HepG2 (cell line): ENCODE data around the gene DAPK3. TPM values are rescaled to one million over a fixed set of nuclear protein-coding genes. Genes with fewer than 3 reads are reported as not detected.

Experiments used
- ATAC-seq: fragments of 200-7000 bp; cut with Tn5 transposase; 3 replicates; pipeline ENCODE4 v1.9.1; 2020; ENCODE audit warnings: mild to moderate bottlenecking, moderate library complexity
- BruUV-seq: library from RNA; stranded (reverse); fragments of 400-500 nt; replicated peaks from 2 replicates; lab custom pipeline; 2021; lab: Mats Ljungman, UMichigan
- CTCF ChIA-PET: fragments of 300-600 bp; formaldehyde crosslinking; extraction: SDS; loops from one replicate; lab custom pipeline; 2021; ENCODE audit warnings: low total read pairs, inconsistent platforms, low intra/inter-chr PET ratio; lab: Yijun Ruan, JAX
- POLR2A ChIA-PET: fragments of 350-600 bp; sonication (Branson Sonifier 250); formaldehyde crosslinking; loops from one replicate; lab custom pipeline; 2020; ENCODE audit warnings: antibody characterized with exemption, inconsistent platforms; lab: Yijun Ruan, JAX
- DNase-seq: peaks from one replicate; pipeline ENCODE4 v3.0.0-alpha.2; 2015; ENCODE audit warnings: low spot score
- FAIRE-seq: peaks from 3 replicates; lab custom pipeline; 2011; peaks lifted over from hg19 to GRCh38; lab: Jason Lieb, UNC
- H2AFZ ChIP-seq: one replicate; pipeline ENCODE4 v1.6.1; 2011; ENCODE audit warnings: low read length, inconsistent platforms
- H3K27ac ChIP-seq: fragments of 300-600 bp; 3 replicates; pipeline ENCODE4 v1.8.0; 2011; ENCODE audit warnings: mixed run types, mild to moderate bottlenecking, mixed read lengths, low read length, inconsistent platforms; ENCODE audit not compliant: insufficient read depth; ENCODE audit errors: extremely low read length
- H3K27me3 ChIP-seq, 2 experiments: fragments of 200-600 bp in 1 of 2; 2 replicates in 1 of 2; 3 replicates in 1 of 2; pipeline versions ENCODE4 v1.6.0 to v1.8.0; 2011; ENCODE audit warnings: low read length in 2 of 2, mild to moderate bottlenecking in 2 of 2, moderate library complexity in 2 of 2, inconsistent platforms in 1 of 2; ENCODE audit not compliant: insufficient read depth in 2 of 2, control insufficient read depth in 1 of 2
- H3K36me3 ChIP-seq, 2 experiments: fragments of 200-600 bp in 1 of 2; replicated peaks in 1 of 2; 2 replicates in 1 of 2; 3 replicates in 1 of 2; pipeline versions ENCODE4 v1.5.1 to v1.8.0; 2011; ENCODE audit warnings: low read length in 2 of 2, inconsistent platforms in 1 of 2; ENCODE audit not compliant: insufficient read depth in 2 of 2, control insufficient read depth in 1 of 2
- H3K4me1 ChIP-seq: 2 replicates; pipeline ENCODE4 v1.5.1; 2012; ENCODE audit warnings: low read length, inconsistent platforms; ENCODE audit not compliant: insufficient read depth
- H3K4me2 ChIP-seq: 2 replicates; pipeline ENCODE4 v1.6.0; 2011; ENCODE audit warnings: low read depth, low read length, inconsistent platforms
- H3K4me3 ChIP-seq, 3 experiments: fragments of 200-600 bp in 1 of 3; sonication (generic), shearing (Covaris generic) in 1 of 3; replicated peaks in 1 of 3; 2 replicates each; pipeline ENCODE4 v1.5.1; 2011 to 2016; ENCODE audit warnings: low read length in 3 of 3, inconsistent platforms in 2 of 3, low read depth in 2 of 3, mild to moderate bottlenecking in 2 of 3, control low read depth in 1 of 3, mixed read lengths in 1 of 3; ENCODE audit not compliant: insufficient read depth in 1 of 3
- H3K79me2 ChIP-seq: one replicate; pipeline ENCODE4 v1.6.1; 2011; ENCODE audit warnings: low read length, inconsistent platforms; ENCODE audit not compliant: insufficient read depth
- H3K9ac ChIP-seq: 2 replicates; pipeline ENCODE4 v1.6.0; 2011; ENCODE audit warnings: mild to moderate bottlenecking, low read depth, low read length, inconsistent platforms; ENCODE audit not compliant: insufficient read depth
- H3K9me3 ChIP-seq: 2 replicates; pipeline ENCODE4 v1.5.1; 2012; ENCODE audit warnings: mild to moderate bottlenecking, low read length
- H4K20me1 ChIP-seq: 2 replicates; pipeline ENCODE4 v1.6.0; 2011; ENCODE audit warnings: inconsistent platforms, mild to moderate bottlenecking, low read length, moderate library complexity; ENCODE audit not compliant: insufficient read depth
- ASH2L ChIP-seq: fragments of 300-600, 200-600 bp; sonication (generic); IDR thresholded peaks from 2 replicates; pipeline ENCODE4 v1.7.0; 2017; ENCODE audit warnings: low read depth, mild to moderate bottlenecking, moderate library complexity, mixed read lengths, low read length; ENCODE audit not compliant: insufficient read length
- CEBPB ChIP-seq: IDR thresholded peaks from 2 replicates; pipeline ENCODE4 v1.6.1; 2011; ENCODE audit warnings: low read depth, low read length, improper control_type of control experiment, borderline replicate concordance
- HMGA1 ChIP-seq: sonication (generic); formaldehyde crosslinking; conservative IDR thresholded peaks from 2 replicates; pipeline ENCODE4 v1.4.0; 2020; ENCODE audit warnings: missing genetic modification reagents
- KAT2B ChIP-seq: fragments of 150-350 bp; IDR thresholded peaks from 2 replicates; pipeline ENCODE4 v1.6.1; 2014; ENCODE audit warnings: low read depth, low read length, borderline replicate concordance
- MIER2 ChIP-seq: IDR thresholded peaks from 2 replicates; pipeline ENCODE4 v1.6.1; 2016; ENCODE audit warnings: missing biosample characterization, missing genetic modification reagents
- NCOR1 ChIP-seq: fragments of 200-600 bp; sonication (generic); IDR thresholded peaks from 2 replicates; pipeline ENCODE4 v1.7.0; 2017; ENCODE audit warnings: antibody characterized with exemption, low read length, borderline replicate concordance
- SRSF4 ChIP-seq: fragments of 200-400 bp; formaldehyde crosslinking; IDR thresholded peaks from one replicate; pipeline ENCODE4 v1.6.1; 2018; ENCODE audit warnings: mild to moderate bottlenecking, low read depth, low read length, moderate library complexity; ENCODE audit not compliant: poor library complexity, severe bottlenecking
- ZFP90 ChIP-seq: sonication (generic); formaldehyde crosslinking; IDR thresholded peaks from 2 replicates; pipeline ENCODE4 v1.8.0; 2022; ENCODE audit warnings: missing genetic modification reagents, mild to moderate bottlenecking, inconsistent platforms, borderline replicate concordance
- ZKSCAN5 ChIP-seq: sonication (generic); formaldehyde crosslinking; IDR thresholded peaks from 2 replicates; pipeline ENCODE4 v1.5.1; 2020; ENCODE audit warnings: mild to moderate bottlenecking, missing genetic modification reagents
- ZNF263 ChIP-seq: sonication (generic); formaldehyde crosslinking; IDR thresholded peaks from 2 replicates; pipeline ENCODE4 v1.4.0; 2020; ENCODE audit warnings: missing genetic modification reagents
- ZNF501 ChIP-seq: sonication (generic); formaldehyde crosslinking; IDR thresholded peaks from 2 replicates; pipeline ENCODE4 v1.5.1; 2020; ENCODE audit warnings: mild to moderate bottlenecking, moderate library complexity, missing genetic modification reagents
- ZNF558 ChIP-seq: sonication (generic); formaldehyde crosslinking; IDR thresholded peaks from 2 replicates; pipeline ENCODE4 v1.9.0; 2022; ENCODE audit warnings: mild to moderate bottlenecking, missing genetic modification reagents, borderline replicate concordance
- ZNF891 ChIP-seq: sonication (generic); formaldehyde crosslinking; IDR thresholded peaks from 2 replicates; pipeline ENCODE4 v1.5.0; 2020; ENCODE audit warnings: mild to moderate bottlenecking, missing genetic modification reagents
- WGBS: methylation state at CpG from one replicate; pipeline ENCODE4 v1.1.6; 2017; ENCODE audit warnings: low lambda C conversion rate; 5-methylcytosine and 5-hydroxymethylcytosine counted together
- in situ Hi-C: cut with HindIII; loops from 2 replicates; pipeline ENCODE4 v1.10.0; 2017; ENCODE audit warnings: low pct_unique_long_range_greater_than_20kb; ENCODE audit not compliant: extremely low pct_ligation_motif_present
- intact Hi-C: fragments of 100-400 bp; cut with micrococcal nuclease; formaldehyde crosslinking; loops from one replicate; pipeline ENCODE4 v1.10.0; 2022; ENCODE audit not compliant: unreplicated experiment
- polyA plus RNA-seq, 8 experiments: library from polyadenylated mRNA; depleted of rRNA in 3 of 8; stranded (reverse) in 7 of 8; unstranded in 1 of 8; fragments of >200 nt; fragmentation: Illumina TruSeq in 4 of 8; extraction: Trizol in 4 of 8; gene quantifications; 2 replicates each; pipeline versions ENCODE4 v1.2.1 to v1.2.3, GENCODE V29; 2011 to 2016; ENCODE audit warnings: low read depth in 4 of 8, missing spikeins in 1 of 8, mixed read lengths in 1 of 8; ENCODE audit not compliant: insufficient read depth in 1 of 8
- total RNA-seq, 5 experiments: library from RNA; depleted of rRNA; stranded (reverse); fragments of >200 nt; fragmentation: Illumina TruSeq; extraction: Trizol; gene quantifications; 2 replicates each; pipeline ENCODE4 v1.2.3, GENCODE V29; 2016; ENCODE audit warnings: low read depth in 1 of 5
- TF ChIP-seq, protein P1 (sequence below): sonication (generic); formaldehyde crosslinking; conservative IDR thresholded peaks from 2 replicates; pipeline ENCODE4 v1.4.0; 2020; ENCODE audit warnings: missing genetic modification reagents
- TF ChIP-seq, protein P2 (sequence below): sonication (generic); formaldehyde crosslinking; IDR thresholded peaks from 2 replicates; pipeline ENCODE4 v1.4.0; 2020; ENCODE audit warnings: missing genetic modification reagents, mild to moderate bottlenecking, borderline replicate concordance

DAPK3 gene
- total and polyA plus RNA-seq, 2 of the 13 experiments (the other 11 are each of a cell fraction or from before 2014, with no cell fraction given): 30.5 to 37.3 TPM

DNA sequence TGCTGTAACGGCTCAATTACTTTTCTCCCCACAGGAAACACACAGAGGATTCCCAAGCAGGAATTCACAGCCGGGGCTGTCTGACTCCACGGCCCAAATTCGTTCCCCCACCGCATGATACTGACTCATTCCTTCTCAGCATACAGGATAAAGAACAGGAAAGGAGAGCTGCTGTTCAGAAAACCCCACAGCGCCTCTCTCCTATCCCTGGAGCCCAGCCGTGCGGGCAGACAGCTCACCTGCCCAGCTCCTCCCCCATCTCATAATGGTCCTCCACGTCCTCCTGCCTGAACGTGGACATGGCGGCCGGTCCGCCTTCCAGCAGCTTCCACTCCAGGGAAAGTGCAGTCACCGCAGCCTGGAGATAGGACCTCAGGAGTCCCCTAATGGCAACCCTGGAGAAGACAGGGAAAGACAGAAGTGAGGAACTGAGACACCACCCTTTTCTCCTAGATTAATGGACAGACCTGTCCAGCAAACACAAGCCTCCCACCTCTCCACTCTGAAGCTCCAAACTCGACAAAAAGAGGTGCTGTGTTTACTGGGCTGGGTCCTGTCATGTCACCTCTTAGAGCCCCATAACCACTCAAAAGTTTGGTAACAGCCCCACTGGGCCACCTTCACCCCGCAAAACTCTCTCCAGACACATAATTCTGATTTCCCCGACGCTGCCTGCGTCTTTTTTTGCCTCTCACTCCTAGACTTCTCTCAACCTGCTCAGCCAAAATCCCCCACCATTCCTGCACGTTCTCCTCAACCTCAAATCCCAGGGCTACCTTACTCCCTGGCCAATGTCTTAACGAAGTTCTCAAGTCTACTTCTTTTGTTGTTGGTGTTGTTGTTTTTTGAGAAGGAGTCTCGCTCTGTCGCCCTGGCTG is 1.2 kb downstream of the DAPK3 start:
- Histone ChIP-seq H2AFZ (no peak overlapping the region), H3K27me3 (no peaks in the 10 kb centered on the region; a peak in 1 of 5 replicates), H4K20me1 (peaks cover 16% of the 10 kb centered on the region), H3K9ac (peak overlapping the region; percentile 94), H3K4me2 (peak overlapping the region; percentile 95), H3K4me1 (peaks cover 28% of the 10 kb centered on the region), H3K79me2 (peaks cover 26% of the 10 kb centered on the region), H3K27ac (peak overlapping the region; percentile 72), H3K36me3 (peaks cover 13 to 24% of the 10 kb centered on the region in 2 experiments; a peak in 4 of 5 replicates), H3K9me3 (no peaks in the 10 kb centered on the region), H3K4me3 (peak overlapping the region; percentile 95 to 98 (median 97))
- ATAC-seq (peak; percentile 8), DNase-seq (peak; percentile 54), FAIRE-seq (no peak)
- WGBS: 23% methylated on average over 20 of the region's 23 CpGs
- CTCF ChIA-PET: no interaction called here
- TSS peak; percentile 60 for BruUV-seq
- intact Hi-C loops (loop anchor here (5.0 kb wide), 1 partner anchor 112 kb away; no protein-coding TSS in a partner anchor), in situ Hi-C loops (no loop called here)
- POLR2A ChIA-PET: interaction anchor here (1.0 to 3.4 kb wide), 8 partner anchors 9 to 207 kb away, joined by 3 to 56 read pairs (median 10); partner anchors contain the start of genes EEF2 and MRPL54
- TF ChIP-seq SRSF4: no peak
- TF ChIP-seq ZNF891: 0 out of 2 replicates have a peak, but pooled peaks have one; percentile 6
- TF ChIP-seq, protein P1, sequence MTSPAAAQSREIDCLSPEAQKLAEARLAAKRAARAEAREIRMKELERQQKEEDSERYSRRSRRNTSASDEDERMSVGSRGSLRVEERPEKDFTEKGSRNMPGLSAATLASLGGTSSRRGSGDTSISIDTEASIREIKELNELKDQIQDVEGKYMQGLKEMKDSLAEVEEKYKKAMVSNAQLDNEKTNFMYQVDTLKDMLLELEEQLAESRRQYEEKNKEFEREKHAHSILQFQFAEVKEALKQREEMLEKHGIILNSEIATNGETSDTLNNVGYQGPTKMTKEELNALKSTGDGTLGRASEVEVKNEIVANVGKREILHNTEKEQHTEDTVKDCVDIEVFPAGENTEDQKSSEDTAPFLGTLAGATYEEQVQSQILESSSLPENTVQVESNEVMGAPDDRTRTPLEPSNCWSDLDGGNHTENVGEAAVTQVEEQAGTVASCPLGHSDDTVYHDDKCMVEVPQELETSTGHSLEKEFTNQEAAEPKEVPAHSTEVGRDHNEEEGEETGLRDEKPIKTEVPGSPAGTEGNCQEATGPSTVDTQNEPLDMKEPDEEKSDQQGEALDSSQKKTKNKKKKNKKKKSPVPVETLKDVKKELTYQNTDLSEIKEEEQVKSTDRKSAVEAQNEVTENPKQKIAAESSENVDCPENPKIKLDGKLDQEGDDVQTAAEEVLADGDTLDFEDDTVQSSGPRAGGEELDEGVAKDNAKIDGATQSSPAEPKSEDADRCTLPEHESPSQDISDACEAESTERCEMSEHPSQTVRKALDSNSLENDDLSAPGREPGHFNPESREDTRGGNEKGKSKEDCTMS (CRISPR knock-in tag): no peak
- no peak for TF ChIP-seq ZFP90 (CRISPR knock-in tag)
- TF ChIP-seq ASH2L: no peak
- peak; percentile 52; the same call in 1 of the 2 replicates for TF ChIP-seq ZNF501
- no peak for TF ChIP-seq NCOR1
- TF ChIP-seq, protein P2, sequence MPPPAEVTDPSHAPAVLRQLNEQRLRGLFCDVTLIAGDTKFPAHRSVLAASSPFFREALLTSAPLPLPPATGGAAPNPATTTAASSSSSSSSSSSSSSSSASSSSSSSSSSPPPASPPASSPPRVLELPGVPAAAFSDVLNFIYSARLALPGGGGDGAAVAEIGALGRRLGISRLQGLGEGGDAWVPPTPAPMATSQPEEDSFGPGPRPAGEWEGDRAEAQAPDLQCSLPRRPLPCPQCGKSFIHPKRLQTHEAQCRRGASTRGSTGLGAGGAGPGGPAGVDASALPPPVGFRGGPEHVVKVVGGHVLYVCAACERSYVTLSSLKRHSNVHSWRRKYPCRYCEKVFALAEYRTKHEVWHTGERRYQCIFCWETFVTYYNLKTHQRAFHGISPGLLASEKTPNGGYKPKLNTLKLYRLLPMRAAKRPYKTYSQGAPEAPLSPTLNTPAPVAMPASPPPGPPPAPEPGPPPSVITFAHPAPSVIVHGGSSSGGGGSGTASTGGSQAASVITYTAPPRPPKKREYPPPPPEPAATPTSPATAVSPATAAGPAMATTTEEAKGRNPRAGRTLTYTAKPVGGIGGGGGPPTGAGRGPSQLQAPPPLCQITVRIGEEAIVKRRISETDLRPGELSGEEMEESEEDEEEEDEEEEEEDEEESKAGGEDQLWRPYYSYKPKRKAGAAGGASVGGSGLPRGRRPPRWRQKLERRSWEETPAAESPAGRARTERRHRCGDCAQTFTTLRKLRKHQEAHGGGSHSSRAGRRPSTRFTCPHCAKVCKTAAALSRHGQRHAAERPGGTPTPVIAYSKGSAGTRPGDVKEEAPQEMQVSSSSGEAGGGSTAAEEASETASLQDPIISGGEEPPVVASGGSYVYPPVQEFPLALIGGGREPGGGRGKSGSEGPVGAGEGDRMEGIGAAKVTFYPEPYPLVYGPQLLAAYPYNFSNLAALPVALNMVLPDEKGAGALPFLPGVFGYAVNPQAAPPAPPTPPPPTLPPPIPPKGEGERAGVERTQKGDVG: 0 out of 2 replicates have a peak, but pooled peaks have one; percentile 26
- TF ChIP-seq CEBPB: no peak
- TF ChIP-seq KAT2B: no peak
- no peak for TF ChIP-seq ZKSCAN5
- TF ChIP-seq HMGA1 (CRISPR knock-in tag): no peak
- no peak for TF ChIP-seq MIER2 (CRISPR knock-in tag)
- peak; percentile 92 for TF ChIP-seq ZNF263 (CRISPR knock-in tag)
- 0 out of 2 replicates have a peak, but pooled peaks have one; percentile 21 for TF ChIP-seq ZNF558 (CRISPR knock-in tag)
